DND-41 (cell line): ENCODE results near the gene PRKCZ.

Experiments
- EZH2 ChIP-seq: IDR thresholded peaks from 3 replicates; pipeline ENCODE4 v1.6.1; 2012; ENCODE audit warnings: borderline replicate concordance, low read depth, mild to moderate bottlenecking, moderate library complexity, low read length, inconsistent platforms; ENCODE audit not compliant: severe bottlenecking
- TF ChIP-seq, protein P1 (sequence below): IDR thresholded peaks from 2 replicates; pipeline ENCODE4 v1.5.1; 2012; ENCODE audit warnings: borderline replicate concordance, low read length, moderate library complexity, mild to moderate bottlenecking; ENCODE audit not compliant: poor library complexity, severe bottlenecking; ENCODE audit errors: extremely low read depth

DNA sequence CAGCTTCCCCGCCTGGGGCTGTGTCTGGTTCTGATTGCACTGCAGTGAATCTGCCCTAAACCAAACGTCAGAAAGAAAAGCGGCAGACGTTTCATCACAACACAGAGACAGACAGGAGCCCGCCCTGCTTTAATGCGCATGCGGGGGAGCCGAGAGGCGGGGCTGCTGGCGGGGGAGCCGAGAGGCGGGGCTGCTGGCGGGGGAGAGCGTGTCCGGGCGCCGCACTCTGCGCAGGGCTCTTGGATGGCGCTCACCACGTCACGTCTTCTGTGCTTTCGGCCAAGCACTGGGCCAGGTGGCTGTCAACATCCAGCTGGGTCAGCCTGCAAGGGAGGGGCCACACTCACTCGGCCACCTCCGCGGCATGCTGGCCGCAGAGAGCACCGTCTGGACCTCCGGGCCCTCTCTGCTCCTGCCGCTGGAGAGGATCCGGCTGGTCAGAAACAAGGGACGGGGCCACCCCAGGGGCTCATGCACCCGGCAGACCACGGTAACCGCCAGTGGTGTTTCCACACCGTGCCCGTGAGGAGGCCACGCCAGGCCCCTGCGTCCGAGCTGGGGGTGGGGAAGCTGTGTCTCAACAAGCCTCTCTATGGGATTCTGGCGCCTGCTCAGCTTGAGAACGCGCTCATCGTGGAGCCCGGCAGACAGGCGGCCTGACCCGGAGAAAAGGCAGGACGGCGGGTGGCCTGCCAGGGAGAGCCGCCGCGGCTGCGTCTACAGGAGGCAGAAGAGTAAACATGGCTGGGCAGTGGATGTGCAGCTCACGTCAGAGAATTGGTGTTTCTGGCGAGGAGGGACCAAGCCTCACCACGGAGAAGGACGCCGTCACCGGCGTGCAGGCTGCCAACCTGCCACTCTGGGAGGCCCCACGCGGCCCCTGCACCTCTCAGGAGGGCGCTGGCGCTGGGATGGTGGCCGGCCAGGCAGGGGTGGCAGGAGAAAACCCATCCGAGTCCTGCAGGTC is 139.5 kb downstream of the PRKCZ start:
- TF ChIP-seq, protein P1, sequence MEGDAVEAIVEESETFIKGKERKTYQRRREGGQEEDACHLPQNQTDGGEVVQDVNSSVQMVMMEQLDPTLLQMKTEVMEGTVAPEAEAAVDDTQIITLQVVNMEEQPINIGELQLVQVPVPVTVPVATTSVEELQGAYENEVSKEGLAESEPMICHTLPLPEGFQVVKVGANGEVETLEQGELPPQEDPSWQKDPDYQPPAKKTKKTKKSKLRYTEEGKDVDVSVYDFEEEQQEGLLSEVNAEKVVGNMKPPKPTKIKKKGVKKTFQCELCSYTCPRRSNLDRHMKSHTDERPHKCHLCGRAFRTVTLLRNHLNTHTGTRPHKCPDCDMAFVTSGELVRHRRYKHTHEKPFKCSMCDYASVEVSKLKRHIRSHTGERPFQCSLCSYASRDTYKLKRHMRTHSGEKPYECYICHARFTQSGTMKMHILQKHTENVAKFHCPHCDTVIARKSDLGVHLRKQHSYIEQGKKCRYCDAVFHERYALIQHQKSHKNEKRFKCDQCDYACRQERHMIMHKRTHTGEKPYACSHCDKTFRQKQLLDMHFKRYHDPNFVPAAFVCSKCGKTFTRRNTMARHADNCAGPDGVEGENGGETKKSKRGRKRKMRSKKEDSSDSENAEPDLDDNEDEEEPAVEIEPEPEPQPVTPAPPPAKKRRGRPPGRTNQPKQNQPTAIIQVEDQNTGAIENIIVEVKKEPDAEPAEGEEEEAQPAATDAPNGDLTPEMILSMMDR: no peak
- TF ChIP-seq EZH2: no peak
